ENCODE measurements around the gene ADCY5. TPM values are rescaled to one million over a fixed set of nuclear protein-coding genes. Genes with fewer than 3 reads are reported as not detected.

The ADCY5 gene
- total RNA-seq, 4 donors from 2014 or later: 13.3 to 27.4 (median 21.7) TPM

- 68 to 69% methylated on average over 15 of the region's 15 CpGs for WGBS, 2 donors
- Histone ChIP-seq H3K4me3 (no peak overlapping the region), H3K27me3 (no peaks in the 10 kb centered on the region), H3K4me1 (no peaks in the 10 kb centered on the region), H3K27ac (no peak overlapping the region), H3K9me3 (no peaks in the 10 kb centered on the region), H3K36me3 (no peaks in the 10 kb centered on the region)
- DNase-seq (ENCODE audit: low spot score in 2 of 2): no peak
- TF ChIP-seq EP300 (IDR thresholded peaks at IDR 0.05): no peak
- no peak for TF ChIP-seq POLR2A (IDR thresholded peaks at IDR 0.05)
- TF ChIP-seq, protein P1, sequence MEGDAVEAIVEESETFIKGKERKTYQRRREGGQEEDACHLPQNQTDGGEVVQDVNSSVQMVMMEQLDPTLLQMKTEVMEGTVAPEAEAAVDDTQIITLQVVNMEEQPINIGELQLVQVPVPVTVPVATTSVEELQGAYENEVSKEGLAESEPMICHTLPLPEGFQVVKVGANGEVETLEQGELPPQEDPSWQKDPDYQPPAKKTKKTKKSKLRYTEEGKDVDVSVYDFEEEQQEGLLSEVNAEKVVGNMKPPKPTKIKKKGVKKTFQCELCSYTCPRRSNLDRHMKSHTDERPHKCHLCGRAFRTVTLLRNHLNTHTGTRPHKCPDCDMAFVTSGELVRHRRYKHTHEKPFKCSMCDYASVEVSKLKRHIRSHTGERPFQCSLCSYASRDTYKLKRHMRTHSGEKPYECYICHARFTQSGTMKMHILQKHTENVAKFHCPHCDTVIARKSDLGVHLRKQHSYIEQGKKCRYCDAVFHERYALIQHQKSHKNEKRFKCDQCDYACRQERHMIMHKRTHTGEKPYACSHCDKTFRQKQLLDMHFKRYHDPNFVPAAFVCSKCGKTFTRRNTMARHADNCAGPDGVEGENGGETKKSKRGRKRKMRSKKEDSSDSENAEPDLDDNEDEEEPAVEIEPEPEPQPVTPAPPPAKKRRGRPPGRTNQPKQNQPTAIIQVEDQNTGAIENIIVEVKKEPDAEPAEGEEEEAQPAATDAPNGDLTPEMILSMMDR (IDR thresholded peaks at IDR 0.05): no peak
Measured at GRCh38 chr3:123476967-123477750, 28.3 kb upstream of the ADCY5 start.

DNA sequence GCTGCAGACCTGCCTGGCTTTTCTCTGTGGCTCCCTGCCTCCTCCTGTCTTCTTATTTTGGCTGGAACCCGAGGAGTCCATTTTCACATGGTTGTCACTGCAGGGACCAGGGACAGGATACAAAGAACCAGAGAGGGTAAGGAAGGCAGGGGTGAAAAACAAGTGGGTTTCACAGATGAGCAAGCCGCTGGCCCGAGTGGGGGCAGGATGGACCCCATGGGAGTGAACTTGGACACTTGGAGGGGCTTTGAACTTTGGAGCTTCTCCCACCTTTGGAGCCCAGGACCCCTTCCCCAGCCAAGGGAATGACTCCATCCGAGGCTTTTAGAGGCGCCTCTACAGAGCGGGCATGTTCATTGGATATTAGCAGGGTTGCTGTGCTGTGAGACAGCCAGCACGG is 26.9 kb upstream of the ADCY5 start:
- no peaks in the 10 kb centered on the region for H3K36me3 ChIP-seq
- no peak overlapping the region for H3K27ac ChIP-seq
- 81 to 87% methylated on average over 7 of the region's 7 CpGs for WGBS, 2 donors
- no peak for TF ChIP-seq EP300 (IDR thresholded peaks at IDR 0.05)
- TF ChIP-seq POLR2A (IDR thresholded peaks at IDR 0.05): no peak
- TF ChIP-seq, protein P1 (IDR thresholded peaks at IDR 0.05): no peak
- H3K4me3 ChIP-seq: no peak overlapping the region
- H3K27me3 ChIP-seq: no peaks in the 10 kb centered on the region
- no peaks in the 10 kb centered on the region for H3K9me3 ChIP-seq
- DNase-seq (ENCODE audit: low spot score in 2 of 2): no peak
- H3K4me1 ChIP-seq: no peaks in the 10 kb centered on the region

- H3K27me3 ChIP-seq: no peaks in the 10 kb centered on the region
- TF ChIP-seq EP300 (IDR thresholded peaks at IDR 0.05) (no peak), POLR2A (IDR thresholded peaks at IDR 0.05) (no peak)
- TF ChIP-seq, protein P1 (IDR thresholded peaks at IDR 0.05): no peak
- WGBS, 2 donors: 85 to 93% methylated on average over 5 of the region's 5 CpGs
- no peaks in the 10 kb centered on the region for H3K4me1 ChIP-seq
- H3K36me3 ChIP-seq: no peaks in the 10 kb centered on the region
- H3K4me3 ChIP-seq: no peak overlapping the region
- no peaks in the 10 kb centered on the region for H3K9me3 ChIP-seq
- no peak overlapping the region for H3K27ac ChIP-seq
- DNase-seq (ENCODE audit: low spot score in 2 of 2): no peak
Measured at GRCh38 chr3:123471106-123471505, 22.2 kb upstream of the ADCY5 start.

GRCh38 chr3:123469323-123469995 is 20.6 kb upstream of the ADCY5 start:
- Histone ChIP-seq H3K36me3 (no peaks in the 10 kb centered on the region), H3K27me3 (peaks cover 0 to 14% of the 10 kb centered on the region in 2 donors), H3K4me1 (no peaks in the 10 kb centered on the region), H3K27ac (no peak overlapping the region), H3K9me3 (no peaks in the 10 kb centered on the region), H3K4me3 (no peak overlapping the region)
- DNase-seq (ENCODE audit: low spot score in 2 of 2): no peak
- WGBS, 2 donors: 65 to 77% methylated on average over 11 of the region's 11 CpGs
- TF ChIP-seq EP300 (IDR thresholded peaks at IDR 0.05): no peak
- TF ChIP-seq, protein P1 (IDR thresholded peaks at IDR 0.05): no peak
- no peak for TF ChIP-seq POLR2A (IDR thresholded peaks at IDR 0.05)

DNA sequence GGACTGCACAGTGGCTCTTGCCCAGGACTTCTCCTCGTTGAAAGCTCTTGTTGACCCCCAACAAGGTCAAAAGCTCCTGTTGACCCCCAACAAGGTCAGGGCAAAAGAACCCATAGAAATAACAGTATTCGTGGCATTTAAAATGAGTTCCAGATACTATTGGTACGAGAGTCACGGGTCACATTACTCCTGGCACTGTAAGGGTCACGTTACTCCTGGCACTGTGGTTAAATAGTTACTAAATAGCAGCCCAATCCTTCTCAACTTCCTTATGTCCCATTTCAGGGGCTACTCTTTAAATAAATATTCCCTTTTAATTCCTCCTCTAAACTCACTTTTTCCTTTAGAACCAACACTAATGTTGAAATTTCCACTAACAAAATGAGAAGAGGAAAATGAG is 18.2 kb upstream of the ADCY5 start:
- H3K4me3 ChIP-seq: no peak overlapping the region
- DNase-seq (ENCODE audit: low spot score in 2 of 2): no peak
- no peak for TF ChIP-seq EP300 (IDR thresholded peaks at IDR 0.05)
- no peak for TF ChIP-seq POLR2A (IDR thresholded peaks at IDR 0.05)
- TF ChIP-seq, protein P1 (IDR thresholded peaks at IDR 0.05): no peak
- peaks cover 0 to 14% of the 10 kb centered on the region in 2 donors for H3K27me3 ChIP-seq
- no peak overlapping the region for H3K27ac ChIP-seq
- H3K9me3 ChIP-seq: no peaks in the 10 kb centered on the region
- no peaks in the 10 kb centered on the region for H3K4me1 ChIP-seq
- 50 to 58% methylated on average over 5 of the region's 5 CpGs for WGBS, 2 donors
- no peaks in the 10 kb centered on the region for H3K36me3 ChIP-seq
